GM23248 (cell line): Measurements from ENCODE around the gene ODAD4. TPM values are rescaled to one million over a fixed set of nuclear protein-coding genes. Genes with fewer than 3 reads are reported as not detected.

ENCODE experiments used
- DNase-seq: peaks from one replicate; pipeline ENCODE4 v3.0.0-alpha.2; 2015
- H2AFZ ChIP-seq: fragments of 200-600 bp; sonication (generic); 2 replicates; pipeline ENCODE4 v1.6.1; 2016; ENCODE audit warnings: antibody characterized with exemption
- H3F3A ChIP-seq: fragments of 200-600 bp; sonication (generic); 2 replicates; pipeline ENCODE4 v1.6.1; 2016; ENCODE audit warnings: mild to moderate bottlenecking, antibody characterized with exemption, mixed run types; ENCODE audit not compliant: insufficient read depth
- H3K27ac ChIP-seq: fragments of 200-600 bp; sonication (generic); 2 replicates; pipeline ENCODE4 v1.5.1; 2016; ENCODE audit warnings: mild to moderate bottlenecking
- H3K27me3 ChIP-seq: fragments of 200-600 bp; sonication (generic); replicated peaks from 2 replicates; pipeline ENCODE4 v1.6.1; 2016; ENCODE audit warnings: mild to moderate bottlenecking; ENCODE audit not compliant: insufficient read depth
- H3K36me3 ChIP-seq: fragments of 200-600 bp; sonication (generic); 2 replicates; pipeline ENCODE4 v1.6.1; 2016; ENCODE audit warnings: low read depth, mild to moderate bottlenecking
- H3K4me1 ChIP-seq: fragments of 200-600 bp; sonication (generic); 2 replicates; pipeline ENCODE4 v1.6.1; 2016; ENCODE audit warnings: mild to moderate bottlenecking; ENCODE audit not compliant: insufficient read depth
- H3K4me2 ChIP-seq: fragments of 200-600 bp; sonication (generic); one replicate; pipeline ENCODE4 v1.6.1; 2016; ENCODE audit warnings: mild to moderate bottlenecking; ENCODE audit not compliant: unreplicated experiment
- H3K4me3 ChIP-seq: fragments of 200-600 bp; sonication (generic); 2 replicates; pipeline ENCODE4 v1.5.1; 2016; ENCODE audit warnings: mild to moderate bottlenecking
- H3K79me2 ChIP-seq: fragments of 200-600 bp; sonication (generic); 2 replicates; pipeline ENCODE4 v1.6.1; 2016; ENCODE audit warnings: mild to moderate bottlenecking; ENCODE audit not compliant: insufficient read depth
- H3K9ac ChIP-seq: fragments of 200-600 bp; sonication (generic); 2 replicates; pipeline ENCODE4 v1.6.1; 2016; ENCODE audit warnings: mild to moderate bottlenecking
- H3K9me2 ChIP-seq: fragments of 200-600 bp; sonication (generic); 2 replicates; pipeline ENCODE4 v1.6.1; 2016; ENCODE audit warnings: mixed run types, mild to moderate bottlenecking, moderate library complexity; ENCODE audit not compliant: insufficient read depth
- H3K9me3 ChIP-seq: fragments of 200-600 bp; sonication (generic); one replicate; pipeline ENCODE4 v1.6.1; 2017; ENCODE audit warnings: low read depth
- H4K20me1 ChIP-seq: fragments of 200-600 bp; sonication (generic); 2 replicates; pipeline ENCODE4 v1.6.0; 2016; ENCODE audit not compliant: insufficient read depth
- EZH2 ChIP-seq: fragments of 200-600 bp; sonication (generic); IDR thresholded peaks from 2 replicates; pipeline ENCODE4 v1.6.1; 2018; ENCODE audit warnings: antibody characterized with exemption, mild to moderate bottlenecking; ENCODE audit not compliant: insufficient read depth, poor library complexity, severe bottlenecking
- EZH2phosphoT487 ChIP-seq: fragments of 200-600 bp; sonication (generic); IDR thresholded peaks from 2 replicates; pipeline ENCODE4 v1.6.1; 2018; ENCODE audit warnings: antibody characterized with exemption, moderate library complexity, mild to moderate bottlenecking, low read depth; ENCODE audit not compliant: insufficient read depth
- WGBS, 2 experiments: methylation state at CpG; one replicate each; pipeline ENCODE4 v1.1.6; 2015 to 2017; ENCODE audit warnings: low lambda C conversion rate in 2 of 2, low coverage in 1 of 2; ENCODE audit errors: missing lambda C conversion rate in 2 of 2; 5-methylcytosine and 5-hydroxymethylcytosine counted together
- in situ Hi-C: fragments of 300-500 bp; cut with MboI; formaldehyde crosslinking; loops from 2 replicates; pipeline ENCODE4 v1.15.0; 2020
- polyA plus RNA-seq: library from polyadenylated mRNA; unstranded; fragments of >200 nt; fragmentation: Nextera tagmentation; extraction: Ambion mirVana; gene quantifications from 2 replicates; pipeline ENCODE4 v1.2.1, GENCODE V29; 2016
- total RNA-seq: library from RNA; depleted of rRNA; stranded (reverse); fragments of >200 nt; shearing (Covaris generic); gene quantifications from 2 replicates; pipeline ENCODE4 v1.2.3, GENCODE V29; 2014

Gene ODAD4
- total and polyA plus RNA-seq, 2 experiments from 2014 or later: 0.54 to 1.4 TPM

DNA sequence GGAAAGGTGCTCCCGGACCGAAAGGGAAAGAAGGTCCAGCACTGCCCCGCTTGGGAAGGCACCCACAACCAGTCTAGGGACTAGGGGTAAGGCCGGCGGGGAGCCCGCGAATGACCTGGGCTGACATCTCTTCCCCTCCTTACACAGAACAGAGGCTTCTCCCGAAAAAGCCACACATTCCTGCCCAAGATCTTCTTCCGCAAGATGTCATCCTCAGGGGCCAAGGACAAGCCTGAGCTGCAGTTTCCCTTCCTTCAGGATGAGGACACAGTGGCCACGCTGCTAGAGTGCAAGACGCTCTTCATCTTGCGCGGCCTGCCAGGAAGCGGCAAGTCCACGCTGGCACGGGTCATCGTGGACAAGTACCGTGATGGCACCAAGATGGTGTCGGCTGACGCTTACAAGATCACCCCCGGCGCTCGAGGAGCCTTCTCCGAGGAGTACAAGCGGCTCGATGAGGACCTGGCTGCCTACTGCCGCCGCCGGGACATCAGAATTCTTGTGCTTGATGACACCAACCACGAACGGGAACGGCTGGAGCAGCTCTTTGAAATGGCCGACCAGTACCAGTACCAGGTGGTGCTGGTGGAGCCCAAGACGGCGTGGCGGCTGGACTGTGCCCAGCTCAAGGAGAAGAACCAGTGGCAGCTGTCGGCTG, 37.6 kb downstream of the ODAD4 start:
- Histone ChIP-seq H3K27me3 (no peaks in the 10 kb centered on the region), H3K4me2 (peak overlapping the region; percentile 71), H2AFZ (no peak overlapping the region), H4K20me1 (no peaks in the 10 kb centered on the region), H3K4me3 (peak overlapping the region; percentile 88), H3K36me3 (peaks cover 4% of the 10 kb centered on the region; the same call in 1 of the 2 replicates), H3K27ac (peak overlapping the region; percentile 77; the same call in 1 of the 2 replicates), H3K9ac (peak overlapping the region; percentile 95), H3F3A (peaks cover 9% of the 10 kb centered on the region), H3K9me3 (no peaks in the 10 kb centered on the region), H3K9me2 (no peaks in the 10 kb centered on the region), H3K79me2 (peaks cover 64% of the 10 kb centered on the region), H3K4me1 (peaks cover 13% of the 10 kb centered on the region)
- DNase-seq: no peak
- 91 to 92% methylated on average over 37 of the region's 37 CpGs for whole genome bisulfite sequencing, 2 experiments
- in situ Hi-C loops: loop anchor here (10.0 kb wide), 1 partner anchor 147 kb away; the partner anchor contains the start of gene DHX58
- TF ChIP-seq EZH2phosphoT487 (no peak), EZH2 (no peak)

DNA sequence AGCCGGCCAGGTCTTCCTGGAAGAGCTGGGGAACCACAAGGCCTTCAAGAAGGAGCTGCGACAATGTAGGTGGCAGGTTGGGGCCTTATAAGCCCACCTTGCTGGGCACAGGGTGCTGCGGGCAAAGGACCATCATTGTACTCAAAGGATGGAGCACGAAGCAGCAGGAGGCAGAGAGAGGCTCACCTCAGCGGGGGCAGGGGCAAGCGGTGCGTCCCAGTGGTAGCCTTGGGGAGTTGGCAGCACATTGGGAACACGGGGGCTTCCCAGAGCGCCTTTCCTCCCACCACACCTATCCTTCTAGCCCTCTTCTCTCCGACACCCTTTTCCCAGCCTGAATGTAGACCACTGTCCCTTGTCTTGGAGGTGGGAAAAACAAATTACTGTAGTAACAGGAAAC, 38.3 kb downstream of the ODAD4 start:
- Histone ChIP-seq H4K20me1 (no peaks in the 10 kb centered on the region), H3K27ac (no peak overlapping the region), H3K36me3 (peaks cover 4% of the 10 kb centered on the region; the same call in 1 of the 2 replicates), H3K4me3 (no peak overlapping the region), H3K4me2 (no peak overlapping the region), H3K9me3 (no peaks in the 10 kb centered on the region), H2AFZ (no peak overlapping the region), H3K79me2 (peaks cover 69% of the 10 kb centered on the region), H3K27me3 (no peaks in the 10 kb centered on the region), H3F3A (peaks cover 9% of the 10 kb centered on the region), H3K4me1 (peaks cover 13% of the 10 kb centered on the region), H3K9ac (no peak overlapping the region), H3K9me2 (no peaks in the 10 kb centered on the region)
- TF ChIP-seq EZH2 (no peak), EZH2phosphoT487 (no peak)
- DNase-seq: no peak
- in situ Hi-C loops: loop anchor here (10.0 kb wide), 1 partner anchor 146 kb away; the partner anchor contains the start of gene DHX58
- 90 to 92% methylated on average over 10 of the region's 10 CpGs for WGBS, 2 experiments

DNA sequence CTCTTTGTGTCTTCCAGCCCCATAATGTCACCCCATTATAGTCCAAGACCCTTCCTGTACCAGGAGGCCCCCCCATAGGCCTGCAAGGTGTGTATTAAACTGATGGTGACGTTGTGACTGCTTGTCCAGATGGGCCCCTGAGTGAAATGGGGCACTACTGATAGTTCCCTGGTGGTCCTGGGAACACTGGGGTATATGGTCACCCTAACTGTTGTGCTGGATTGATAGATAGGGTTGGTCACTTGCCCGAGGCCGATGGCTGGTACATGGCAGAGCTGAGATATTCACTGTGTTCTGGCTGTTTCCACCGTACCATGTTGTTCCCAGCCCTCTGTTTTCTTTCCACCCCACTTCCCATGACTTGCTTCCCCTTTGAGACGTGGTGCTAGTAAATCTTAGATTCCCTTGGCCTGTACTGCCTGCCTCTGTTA, 40.5 kb downstream of the ODAD4 start:
- Histone ChIP-seq H3K36me3 (peaks cover 12% of the 10 kb centered on the region; the same call in 1 of the 2 replicates), H3K9ac (no peak overlapping the region), H3K27me3 (no peaks in the 10 kb centered on the region), H2AFZ (no peak overlapping the region), H3K4me1 (peaks cover 13% of the 10 kb centered on the region), H4K20me1 (no peaks in the 10 kb centered on the region), H3K9me2 (no peaks in the 10 kb centered on the region), H3K9me3 (no peaks in the 10 kb centered on the region), H3K27ac (no peak overlapping the region), H3K79me2 (peaks cover 79% of the 10 kb centered on the region), H3F3A (peaks cover 11% of the 10 kb centered on the region), H3K4me2 (no peak overlapping the region), H3K4me3 (no peak overlapping the region)
- in situ Hi-C loops: no loop called here
- 66 to 69% methylated on average over 5 of the region's 5 CpGs for WGBS, 2 experiments
- no peak for DNase-seq
- no peak for TF ChIP-seq EZH2phosphoT487
- no peak for TF ChIP-seq EZH2

DNA sequence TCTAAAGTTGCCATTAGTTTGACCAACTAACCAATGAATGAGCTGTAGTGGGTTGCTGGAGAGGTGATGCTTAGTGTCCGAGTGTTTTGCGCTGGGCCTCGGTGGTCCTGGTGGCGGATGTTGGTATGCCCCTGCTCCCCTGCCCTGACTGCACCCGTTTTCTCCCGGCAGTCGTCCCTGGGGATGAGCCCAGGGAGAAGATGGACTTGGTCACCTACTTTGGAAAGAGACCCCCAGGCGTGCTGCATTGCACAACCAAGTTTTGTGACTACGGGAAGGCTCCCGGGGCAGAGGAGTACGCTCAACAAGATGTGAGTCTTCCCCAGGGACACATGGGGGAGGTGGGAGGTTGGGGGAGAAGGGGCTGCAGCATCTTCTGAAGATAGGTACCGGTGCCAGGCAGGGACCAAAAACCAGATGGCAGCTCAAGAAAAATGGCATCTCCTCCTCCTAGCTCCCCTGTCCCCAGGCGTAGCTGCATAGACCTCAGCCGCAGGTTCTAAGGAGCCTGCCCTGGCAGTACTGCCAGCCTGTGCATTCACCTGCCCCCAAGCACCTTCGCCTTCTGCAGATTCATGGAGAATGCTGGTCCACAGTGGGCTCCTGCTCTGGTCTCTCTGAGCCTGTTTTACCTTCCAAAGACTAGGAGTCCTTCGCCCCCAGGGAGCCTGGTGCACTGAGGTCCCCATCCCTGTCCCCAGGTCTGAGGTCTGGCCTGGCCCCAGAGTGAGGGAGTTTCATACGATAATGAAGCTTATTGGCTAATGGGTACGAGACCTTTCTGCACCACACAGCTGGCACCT, 41.5 kb downstream of the ODAD4 start:
- H3K9me2 ChIP-seq: no peaks in the 10 kb centered on the region
- H3K27me3 ChIP-seq: no peaks in the 10 kb centered on the region
- H3K4me1 ChIP-seq: peaks cover 20% of the 10 kb centered on the region
- DNase-seq: no peak
- WGBS, 2 experiments: 87 to 88% methylated on average over 18 of the region's 18 CpGs
- H3K27ac ChIP-seq: no peak overlapping the region
- H3K36me3 ChIP-seq: peaks cover 12% of the 10 kb centered on the region; the same call in 1 of the 2 replicates
- no peak overlapping the region for H2AFZ ChIP-seq
- no peaks in the 10 kb centered on the region for H4K20me1 ChIP-seq
- no peak overlapping the region for H3K4me3 ChIP-seq
- no peaks in the 10 kb centered on the region for H3K9me3 ChIP-seq
- H3K4me2 ChIP-seq: no peak overlapping the region
- no peak for TF ChIP-seq EZH2phosphoT487
- no peak for TF ChIP-seq EZH2
- H3F3A ChIP-seq: peaks cover 20% of the 10 kb centered on the region
- H3K9ac ChIP-seq: no peak overlapping the region
- in situ Hi-C loops: no loop called here
- peaks cover 77% of the 10 kb centered on the region for H3K79me2 ChIP-seq
